ENCODE results near the gene MIA3. TPM values are rescaled to one million over a fixed set of nuclear protein-coding genes. Genes with fewer than 3 reads are reported as not detected.
A peak's percentile ranks its signal among the peaks of the same experiment; 100 is the strongest.

MIA3 gene
- total and polyA plus RNA-seq, 9 of the 15 experiments (the other 6 are each of a cell fraction or from before 2014, with no cell fraction given): 21.6 to 89.4 (median 40.8) TPM

DNA sequence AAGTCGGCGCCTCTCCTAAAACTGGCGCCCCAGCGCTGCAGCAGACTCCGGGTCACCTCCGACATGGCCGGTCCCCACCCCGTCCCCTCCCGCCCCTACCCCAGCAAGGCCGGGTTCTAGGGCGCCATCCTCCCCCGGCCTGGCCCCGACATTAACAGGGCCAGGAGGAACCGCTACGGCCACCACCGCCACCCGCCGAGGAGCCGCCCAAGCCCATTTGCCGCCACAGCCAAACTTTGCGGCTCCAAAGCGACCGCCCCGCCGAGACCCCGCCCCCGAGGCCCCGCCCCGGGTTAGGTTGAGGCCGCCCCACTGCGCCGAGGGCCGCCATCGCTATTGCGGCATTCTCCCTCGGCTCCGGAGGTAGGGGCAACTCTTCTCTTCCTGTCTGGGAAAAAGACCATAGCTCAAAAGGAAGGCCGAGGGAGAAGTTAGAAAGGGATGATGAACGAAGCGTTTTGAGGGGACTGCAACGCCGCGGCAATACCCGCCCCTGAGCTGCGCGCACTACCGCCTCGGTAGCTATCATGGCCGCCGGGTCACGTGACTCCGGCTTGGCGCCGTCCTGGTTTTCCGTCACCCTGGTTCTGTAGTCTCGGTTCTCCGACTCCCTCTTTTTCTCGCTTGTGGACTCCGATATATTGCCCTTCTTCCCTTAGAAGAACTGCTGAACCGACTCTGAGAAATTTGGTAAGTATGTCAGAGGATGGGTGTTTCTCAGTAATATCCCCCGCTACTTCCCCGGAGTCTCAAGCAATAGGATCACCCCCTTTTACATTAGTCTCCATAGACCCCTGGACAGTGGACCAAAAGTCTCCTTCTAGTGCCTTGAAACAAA, 94.6 kb downstream of the MIA3 start, which contains the start of the genes AIDA and BROX (continued):
- TF ChIP-seq, protein P1, sequence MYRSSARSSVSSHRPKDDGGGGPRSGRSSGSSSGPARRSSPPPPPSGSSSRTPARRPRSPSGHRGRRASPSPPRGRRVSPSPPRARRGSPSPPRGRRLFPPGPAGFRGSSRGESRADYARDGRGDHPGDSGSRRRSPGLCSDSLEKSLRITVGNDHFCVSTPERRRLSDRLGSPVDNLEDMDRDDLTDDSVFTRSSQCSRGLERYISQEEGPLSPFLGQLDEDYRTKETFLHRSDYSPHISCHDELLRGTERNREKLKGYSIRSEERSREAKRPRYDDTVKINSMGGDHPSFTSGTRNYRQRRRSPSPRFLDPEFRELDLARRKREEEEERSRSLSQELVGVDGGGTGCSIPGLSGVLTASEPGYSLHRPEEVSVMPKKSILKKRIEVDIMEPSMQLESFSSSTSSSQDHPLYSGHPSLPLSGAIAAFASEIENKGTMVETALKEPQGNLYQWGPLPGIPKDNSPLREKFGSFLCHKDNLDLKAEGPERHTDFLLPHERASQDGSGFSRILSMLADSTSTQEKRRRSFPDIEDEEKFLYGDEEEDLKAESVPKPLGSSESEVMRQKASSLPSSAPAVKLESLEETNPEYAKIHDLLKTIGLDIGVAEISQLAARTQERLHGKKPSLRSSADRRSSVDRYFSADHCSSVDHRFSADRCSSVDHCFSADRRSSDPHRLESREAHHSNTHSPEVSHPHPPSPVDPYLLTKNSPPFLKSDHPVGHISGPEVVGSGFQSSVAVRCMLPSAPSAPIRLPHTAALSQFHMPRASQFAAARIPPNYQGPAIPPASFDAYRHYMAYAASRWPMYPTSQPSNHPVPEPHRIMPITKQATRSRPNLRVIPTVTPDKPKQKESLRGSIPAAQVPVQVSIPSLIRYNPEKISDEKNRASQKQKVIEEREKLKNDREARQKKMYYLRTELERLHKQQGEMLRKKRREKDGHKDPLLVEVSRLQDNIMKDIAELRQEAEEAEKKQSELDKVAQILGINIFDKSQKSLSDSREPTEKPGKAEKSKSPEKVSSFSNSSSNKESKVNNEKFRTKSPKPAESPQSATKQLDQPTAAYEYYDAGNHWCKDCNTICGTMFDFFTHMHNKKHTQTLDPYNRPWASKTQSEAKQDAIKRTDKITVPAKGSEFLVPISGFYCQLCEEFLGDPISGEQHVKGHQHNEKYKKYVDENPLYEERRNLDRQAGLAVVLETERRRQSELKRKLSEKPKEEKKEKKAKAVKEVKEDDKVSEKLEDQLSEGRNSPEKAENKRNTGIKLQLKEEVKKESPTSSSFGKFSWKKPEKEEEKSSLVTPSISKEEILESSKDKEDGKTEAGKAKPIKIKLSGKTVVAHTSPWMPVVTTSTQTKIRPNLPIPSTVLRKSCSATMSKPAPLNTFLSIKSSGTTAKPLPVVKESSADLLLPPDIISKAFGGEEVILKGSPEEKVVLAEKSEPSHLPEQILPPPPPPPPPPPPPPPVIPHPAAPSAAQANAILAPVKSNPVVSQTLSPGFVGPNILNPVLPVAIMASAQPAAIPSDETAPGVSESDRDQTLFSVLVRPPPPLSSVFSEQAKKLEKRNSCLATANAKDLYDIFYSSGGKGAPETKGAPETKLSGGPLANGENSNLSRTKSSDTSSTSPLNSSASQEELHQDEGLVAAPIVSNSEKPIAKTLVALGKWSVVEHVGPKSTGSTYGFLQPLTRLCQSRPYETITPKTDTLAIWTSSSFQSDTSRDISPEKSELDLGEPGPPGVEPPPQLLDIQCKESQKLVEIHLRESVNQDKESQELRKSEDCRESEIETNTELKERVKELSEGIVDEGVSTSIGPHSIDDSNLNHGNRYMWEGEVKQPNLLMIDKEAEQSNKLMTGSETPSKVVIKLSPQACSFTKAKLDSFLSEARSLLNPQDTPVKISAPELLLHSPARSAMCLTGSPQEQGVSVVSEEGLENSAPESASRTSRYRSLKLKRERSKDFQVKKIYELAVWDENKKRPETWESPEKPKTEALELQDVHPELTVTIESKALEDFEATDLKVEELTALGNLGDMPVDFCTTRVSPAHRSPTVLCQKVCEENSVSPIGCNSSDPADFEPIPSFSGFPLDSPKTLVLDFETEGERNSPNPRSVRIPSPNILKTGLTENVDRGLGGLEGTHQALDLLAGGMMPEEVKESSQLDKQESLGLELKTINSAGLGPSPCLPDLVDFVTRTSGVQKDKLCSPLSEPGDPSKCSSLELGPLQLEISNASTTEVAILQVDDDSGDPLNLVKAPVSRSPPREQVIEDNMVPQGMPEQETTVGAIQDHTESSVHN (IDR thresholded peaks at IDR 0.05; ENCODE audit: borderline replicate concordance in 1 of 2, low read depth in 1 of 2): no peak
- TF ChIP-seq NRF1 (conservative IDR thresholded peaks at IDR 0.05 in 1 of 2, IDR thresholded peaks at IDR 0.05 in 1 of 2): no peak
- peak; percentile 90 for TF ChIP-seq ZNF668 (CRISPR knock-in tag; IDR thresholded peaks at IDR 0.05)
- no peak for TF ChIP-seq ZNF79 (CRISPR knock-in tag; IDR thresholded peaks at IDR 0.05; ENCODE audit: low read depth)
- TF ChIP-seq, protein P2, sequence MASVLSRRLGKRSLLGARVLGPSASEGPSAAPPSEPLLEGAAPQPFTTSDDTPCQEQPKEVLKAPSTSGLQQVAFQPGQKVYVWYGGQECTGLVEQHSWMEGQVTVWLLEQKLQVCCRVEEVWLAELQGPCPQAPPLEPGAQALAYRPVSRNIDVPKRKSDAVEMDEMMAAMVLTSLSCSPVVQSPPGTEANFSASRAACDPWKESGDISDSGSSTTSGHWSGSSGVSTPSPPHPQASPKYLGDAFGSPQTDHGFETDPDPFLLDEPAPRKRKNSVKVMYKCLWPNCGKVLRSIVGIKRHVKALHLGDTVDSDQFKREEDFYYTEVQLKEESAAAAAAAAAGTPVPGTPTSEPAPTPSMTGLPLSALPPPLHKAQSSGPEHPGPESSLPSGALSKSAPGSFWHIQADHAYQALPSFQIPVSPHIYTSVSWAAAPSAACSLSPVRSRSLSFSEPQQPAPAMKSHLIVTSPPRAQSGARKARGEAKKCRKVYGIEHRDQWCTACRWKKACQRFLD (CRISPR knock-in tag; IDR thresholded peaks at IDR 0.05): peak; percentile 94
- peak; percentile 56; the same call in 1 of the 2 replicates for TF ChIP-seq ATF7 (IDR thresholded peaks at IDR 0.05)
- peak in 1 of 2 experiments; percentile 75; a peak in 2 of 4 replicates for TF ChIP-seq HDAC1 (IDR thresholded peaks at IDR 0.05)
- TF ChIP-seq PRPF4 (IDR thresholded peaks at IDR 0.05; ENCODE audit: insufficient read depth, low read depth, low read length, poor library complexity, severe bottlenecking): no peak
- no peak for TF ChIP-seq HLTF (IDR thresholded peaks at IDR 0.05)
- no peak for TF ChIP-seq CBX8 (IDR thresholded peaks at IDR 0.05; ENCODE audit: borderline replicate concordance, extremely low read depth, low read depth, low read length, poor library complexity, severe bottlenecking)
- TF ChIP-seq MTA1 (IDR thresholded peaks at IDR 0.05; ENCODE audit: borderline replicate concordance): no peak; the same call in 1 of the 2 replicates
- peak; percentile 51 for TF ChIP-seq C11orf30 (IDR thresholded peaks at IDR 0.05; ENCODE audit: low read depth)
- no peak for TF ChIP-seq XRCC3 (IDR thresholded peaks at IDR 0.05)
- TF ChIP-seq ZNF282 (CRISPR knock-in tag; IDR thresholded peaks at IDR 0.05): no peak
